K562 (cell line): ENCODE results near the gene NEURL4. TPM values are rescaled to one million over a fixed set of nuclear protein-coding genes. Genes with fewer than 3 reads are reported as not detected.
A peak's percentile ranks its signal among the peaks of the same experiment; 100 is the strongest.
"Not testable (repeated sequence)": the region's sequence is repeated elsewhere in the genome, so short reads cannot be mapped to it uniquely, and the experiment has no call there.

ENCODE experiments used
- ATAC-seq: fragments of 200-7000 bp; cut with Tn5 transposase; 3 replicates; pipeline ENCODE4 v1.9.1; 2020; ENCODE audit warnings: moderate library complexity
- BruUV-seq: library from RNA; stranded (reverse); fragments of 400-500 nt; replicated peaks from 2 replicates; lab custom pipeline; 2021; lab: Mats Ljungman, UMichigan
- CTCF ChIA-PET: fragments of 300-600 bp; formaldehyde crosslinking; extraction: SDS; loops from one replicate; lab custom pipeline; 2021; ENCODE audit warnings: low intra/inter-chr PET ratio; lab: Yijun Ruan, JAX
- POLR2A ChIA-PET: fragments of 300-600, 350-650 bp; sonication (Branson Sonifier 250); formaldehyde crosslinking; extraction: SDS; loops from one replicate; lab custom pipeline; 2021; ENCODE audit warnings: antibody characterized with exemption, inconsistent platforms; lab: Yijun Ruan, JAX
- DNase-seq, 4 experiments: peaks; one replicate each; pipeline versions ENCODE4 v3.0.0 to v3.0.0-alpha.2; 2011 to 2018; ENCODE audit warnings: low spot score in 3 of 4, mixed read lengths in 3 of 4; ENCODE audit errors: extremely low read depth in 1 of 4
- FAIRE-seq: peaks from 2 replicates; lab custom pipeline; 2011; peaks lifted over from hg19 to GRCh38; lab: Jason Lieb, UNC
- H2AFZ ChIP-seq: 2 replicates; pipeline ENCODE4 v1.6.0; 2011; ENCODE audit warnings: low read depth, low read length, control low read depth, inconsistent platforms
- H3K27ac ChIP-seq: fragments of 200-600 bp; 3 replicates; pipeline ENCODE4 v1.8.0; 2011; ENCODE audit warnings: low read depth, mild to moderate bottlenecking, control low read depth, inconsistent platforms, low read length, moderate library complexity, mixed read lengths; ENCODE audit errors: extremely low read depth
- H3K27me3 ChIP-seq, 2 experiments: fragments of 300-600 bp in 1 of 2; 2 replicates in 1 of 2; 3 replicates in 1 of 2; pipeline versions ENCODE4 v1.6.0 to v1.8.0; 2011; ENCODE audit warnings: inconsistent platforms in 2 of 2, low read length in 2 of 2, mild to moderate bottlenecking in 1 of 2, mixed read lengths in 1 of 2, moderate library complexity in 1 of 2; ENCODE audit not compliant: control insufficient read depth in 2 of 2, insufficient read depth in 2 of 2
- H3K36me3 ChIP-seq: fragments of 300-600 bp; 3 replicates; pipeline ENCODE4 v1.8.0; 2011; ENCODE audit warnings: mild to moderate bottlenecking, low read length, inconsistent platforms; ENCODE audit not compliant: control insufficient read depth, insufficient read depth
- H3K4me1 ChIP-seq, 2 experiments: fragments of 200-600 bp in 1 of 2; replicated peaks in 1 of 2; 2 replicates in 1 of 2; 3 replicates in 1 of 2; pipeline versions ENCODE4 v1.5.1 to v1.8.0; 2011; ENCODE audit warnings: inconsistent platforms in 2 of 2, low read length in 2 of 2, mild to moderate bottlenecking in 1 of 2, mixed read lengths in 1 of 2, moderate library complexity in 1 of 2; ENCODE audit not compliant: control insufficient read depth in 2 of 2, insufficient read depth in 2 of 2
- H3K4me2 ChIP-seq: 2 replicates; pipeline ENCODE4 v1.6.1; 2011; ENCODE audit warnings: low read length, control low read depth, inconsistent platforms, mixed read lengths; ENCODE audit not compliant: insufficient read depth
- H3K4me3 ChIP-seq: fragments of 200-600 bp; sonication (generic), shearing (Covaris generic); 2 replicates; pipeline ENCODE4 v1.5.1; 2016; ENCODE audit warnings: control low read depth, inconsistent platforms
- H3K79me2 ChIP-seq: fragments of 200-600 bp; 3 replicates; pipeline ENCODE4 v1.8.0; 2011; ENCODE audit warnings: low read length, inconsistent platforms; ENCODE audit not compliant: control insufficient read depth, insufficient read depth
- H3K9ac ChIP-seq, 2 experiments: 2 replicates each; pipeline versions ENCODE4 v1.6.0 to v1.6.1; 2011; ENCODE audit warnings: low read depth in 2 of 2, low read length in 2 of 2, control low read depth in 1 of 2, inconsistent platforms in 1 of 2, mild to moderate bottlenecking in 1 of 2, mixed read lengths in 1 of 2; ENCODE audit not compliant: insufficient read depth in 1 of 2
- H3K9me1 ChIP-seq: one replicate; pipeline ENCODE4 v1.6.0; 2011; ENCODE audit warnings: inconsistent platforms, mild to moderate bottlenecking, low read length, moderate library complexity; ENCODE audit not compliant: control insufficient read depth, insufficient read depth
- H3K9me3 ChIP-seq: replicated peaks from 2 replicates; pipeline ENCODE4 v1.5.1; 2011; ENCODE audit warnings: low read depth, low read length, inconsistent platforms; ENCODE audit not compliant: control insufficient read depth, insufficient read depth
- H4K20me1 ChIP-seq: replicated peaks from 2 replicates; pipeline ENCODE4 v1.6.1; 2011; ENCODE audit warnings: low read length, inconsistent platforms, mixed read lengths; ENCODE audit not compliant: control insufficient read depth, insufficient read depth
- CHD1 ChIP-seq: fragments of 200-600 bp; sonication (generic); IDR thresholded peaks from one replicate; pipeline ENCODE4 v1.6.1; 2012; ENCODE audit warnings: mild to moderate bottlenecking, moderate library complexity, low read length, inconsistent platforms
- NFXL1 ChIP-seq: fragments of 450-650 bp; formaldehyde crosslinking; IDR thresholded peaks from 2 replicates; pipeline ENCODE4 v1.4.0; 2021; ENCODE audit warnings: mild to moderate bottlenecking
- TCFL5 ChIP-seq: fragments of 250-450 bp; sonication (Bioruptor Pico); conservative IDR thresholded peaks from 2 replicates; pipeline ENCODE4 v1.6.1; 2021; ENCODE audit warnings: mild to moderate bottlenecking, moderate library complexity, matching md5 sums
- WGBS: fragments of 100-300 bp; shearing (Covaris generic); methylation state at CpG from one replicate; pipeline ENCODE4 v1.1.6; 2016; ENCODE audit warnings: low coverage, mixed read lengths; ENCODE audit not compliant: insufficient coverage; ENCODE audit errors: missing lambda C conversion rate; 5-methylcytosine and 5-hydroxymethylcytosine counted together
- in situ Hi-C: fragments of 300-500 bp; cut with MboI; formaldehyde crosslinking; loops from 4 replicates; pipeline ENCODE4 v1.15.0; 2018; ENCODE audit warnings: inconsistent platforms, mixed read lengths
- intact Hi-C: fragments of 100-400 bp; cut with micrococcal nuclease; formaldehyde crosslinking; loops from 2 replicates; pipeline ENCODE4 v1.14.2; 2022
- polyA plus RNA-seq, 8 experiments: library from polyadenylated mRNA; depleted of rRNA in 4 of 8; stranded (reverse) in 5 of 8; unstranded in 3 of 8; fragments of >200 nt; fragmentation: Nextera tagmentation in 2 of 8; fragmentation: Illumina TruSeq in 1 of 8; extraction: Ambion mirVana in 2 of 8; extraction: Trizol in 1 of 8; gene quantifications; 2 replicates each; pipeline versions ENCODE4 v1.2.1 to v1.2.3, GENCODE V29; 2011 to 2014; ENCODE audit warnings: inconsistent platforms in 1 of 8, missing spikeins in 1 of 8
- total RNA-seq, 7 experiments: library from RNA; depleted of rRNA in 6 of 7; stranded (reverse); fragments of >200 nt in 6 of 7; fragmentation: Illumina TruSeq in 2 of 7; extraction: Trizol in 2 of 7; gene quantifications; 2 replicates each; pipeline versions ENCODE4 v1.2.1 to v1.2.3, GENCODE V29; 2011 to 2021; ENCODE audit warnings: low replicate concordance in 1 of 7
- TF ChIP-seq, protein P1 (sequence below): sonication (generic); formaldehyde crosslinking; IDR thresholded peaks from 2 replicates; pipeline ENCODE4 v1.8.0; 2023; ENCODE audit warnings: mild to moderate bottlenecking, missing genetic modification reagents

NEURL4 gene
- total and polyA plus RNA-seq, 9 of the 15 experiments (the other 6 are each of a cell fraction or from before 2014, with no cell fraction given), result 0.08 to 37.4 (median 11.5) TPM

DNA sequence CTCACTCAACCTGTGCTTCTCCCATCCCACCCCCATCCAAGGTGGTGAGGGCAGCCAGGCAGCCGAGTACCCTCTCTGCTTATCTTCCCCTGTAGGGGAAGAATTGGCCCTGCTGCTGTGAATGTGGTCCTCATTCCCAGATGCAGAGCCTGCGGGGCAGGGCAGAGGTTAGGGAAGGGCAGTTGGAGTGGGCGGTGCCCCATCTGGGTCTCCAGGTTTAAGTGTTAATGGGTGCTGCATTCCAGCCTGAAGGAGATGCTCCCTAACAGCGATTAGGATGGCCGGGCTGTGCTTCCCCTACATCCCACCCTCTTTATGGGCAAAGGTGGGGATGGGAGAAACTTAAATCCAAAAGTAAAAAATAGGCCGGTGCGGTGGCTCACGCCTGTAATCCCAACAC is 37.9 kb upstream of the NEURL4 start (continued):
- TF ChIP-seq, protein P1, sequence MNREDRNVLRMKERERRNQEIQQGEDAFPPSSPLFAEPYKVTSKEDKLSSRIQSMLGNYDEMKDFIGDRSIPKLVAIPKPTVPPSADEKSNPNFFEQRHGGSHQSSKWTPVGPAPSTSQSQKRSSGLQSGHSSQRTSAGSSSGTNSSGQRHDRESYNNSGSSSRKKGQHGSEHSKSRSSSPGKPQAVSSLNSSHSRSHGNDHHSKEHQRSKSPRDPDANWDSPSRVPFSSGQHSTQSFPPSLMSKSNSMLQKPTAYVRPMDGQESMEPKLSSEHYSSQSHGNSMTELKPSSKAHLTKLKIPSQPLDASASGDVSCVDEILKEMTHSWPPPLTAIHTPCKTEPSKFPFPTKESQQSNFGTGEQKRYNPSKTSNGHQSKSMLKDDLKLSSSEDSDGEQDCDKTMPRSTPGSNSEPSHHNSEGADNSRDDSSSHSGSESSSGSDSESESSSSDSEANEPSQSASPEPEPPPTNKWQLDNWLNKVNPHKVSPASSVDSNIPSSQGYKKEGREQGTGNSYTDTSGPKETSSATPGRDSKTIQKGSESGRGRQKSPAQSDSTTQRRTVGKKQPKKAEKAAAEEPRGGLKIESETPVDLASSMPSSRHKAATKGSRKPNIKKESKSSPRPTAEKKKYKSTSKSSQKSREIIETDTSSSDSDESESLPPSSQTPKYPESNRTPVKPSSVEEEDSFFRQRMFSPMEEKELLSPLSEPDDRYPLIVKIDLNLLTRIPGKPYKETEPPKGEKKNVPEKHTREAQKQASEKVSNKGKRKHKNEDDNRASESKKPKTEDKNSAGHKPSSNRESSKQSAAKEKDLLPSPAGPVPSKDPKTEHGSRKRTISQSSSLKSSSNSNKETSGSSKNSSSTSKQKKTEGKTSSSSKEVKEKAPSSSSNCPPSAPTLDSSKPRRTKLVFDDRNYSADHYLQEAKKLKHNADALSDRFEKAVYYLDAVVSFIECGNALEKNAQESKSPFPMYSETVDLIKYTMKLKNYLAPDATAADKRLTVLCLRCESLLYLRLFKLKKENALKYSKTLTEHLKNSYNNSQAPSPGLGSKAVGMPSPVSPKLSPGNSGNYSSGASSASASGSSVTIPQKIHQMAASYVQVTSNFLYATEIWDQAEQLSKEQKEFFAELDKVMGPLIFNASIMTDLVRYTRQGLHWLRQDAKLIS (CRISPR knock-in tag), result no peak
- TF ChIP-seq TCFL5 (no peak), NFXL1 (CRISPR knock-in tag) (no peak), CHD1 (no peak)

DNA sequence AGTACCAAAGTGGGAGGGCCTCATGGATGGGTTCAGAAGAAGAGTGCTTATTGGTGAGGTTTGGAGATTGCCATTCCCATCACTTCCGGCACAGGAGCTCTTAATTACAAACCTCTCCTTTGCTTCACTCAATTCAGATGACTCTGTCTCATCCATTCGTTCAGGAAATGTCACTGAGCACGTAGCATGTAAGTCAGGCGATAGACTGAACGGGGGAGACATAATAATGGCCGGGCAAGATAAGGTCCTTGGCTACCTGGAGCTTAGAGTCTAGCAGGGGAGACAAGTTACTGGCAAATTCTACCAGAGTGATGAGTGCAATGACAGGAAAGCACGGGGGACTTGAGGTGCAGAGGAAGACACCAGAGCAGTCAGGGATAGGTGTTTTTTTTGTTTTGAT is 36.8 kb upstream of the NEURL4 start:
- H3K4me3 ChIP-seq, H4K20me1 ChIP-seq, H3K4me2 ChIP-seq, H3K9me3 ChIP-seq, intact Hi-C loops, H3K9me1 ChIP-seq, H3K27ac ChIP-seq, H3K36me3 ChIP-seq, H3K4me1 ChIP-seq, BruUV-seq, CTCF ChIA-PET, H3K27me3 ChIP-seq, H3K9ac ChIP-seq, in situ Hi-C loops, H3K79me2 ChIP-seq: not testable (repeated sequence)
- FAIRE-seq (peak; percentile 99), DNase-seq (peak in 1 of 4 experiments; percentile 60), ATAC-seq (peak; percentile 92)
- H2AFZ ChIP-seq, result 0 out of 2 replicates have a peak overlapping the region, but pooled peaks have one; percentile 55
- 11% methylated on average over 6 of the region's 7 CpGs for WGBS
- POLR2A ChIA-PET, result interaction anchor here (0.5 to 1.5 kb wide), 4 partner anchors 13 to 207 kb away, joined by 3 to 6 read pairs (median 3); partner anchors contain the start of gene SLC2A4
